Neutrophil (primary cell): ENCODE measurements around the gene GCN1.
A peak's percentile ranks its signal among the peaks of the same experiment; 100 is the strongest.

Experiments used
- H3K27ac ChIP-seq: fragments of 200-600 bp; sonication (generic); 2 replicates; pipeline ENCODE4 v1.5.1; 2016; ENCODE audit warnings: mild to moderate bottlenecking, moderate library complexity
- H3K27me3 ChIP-seq: fragments of 200-600 bp; sonication (generic); 2 replicates; pipeline ENCODE4 v1.6.0; 2016; ENCODE audit warnings: mild to moderate bottlenecking
- H3K36me3 ChIP-seq: fragments of 200-600 bp; sonication (generic); 2 replicates; pipeline ENCODE4 v1.5.1; 2017
- H3K4me1 ChIP-seq, 2 experiments: fragments of 200-600 bp in 1 of 2; sonication (generic) in 1 of 2; 1 replicate in 1 of 2; 2 replicates in 1 of 2; pipeline versions ENCODE4 v1.5.1 to v1.6.1; 2013 to 2016; ENCODE audit warnings: low read depth in 1 of 2, low read length in 1 of 2, mild to moderate bottlenecking in 1 of 2, moderate library complexity in 1 of 2; ENCODE audit not compliant: control insufficient read depth in 1 of 2, insufficient read depth in 1 of 2
- H3K4me3 ChIP-seq, 2 experiments: fragments of 200-600 bp in 1 of 2; sonication (generic) in 1 of 2; 1 replicate in 1 of 2; 2 replicates in 1 of 2; pipeline ENCODE4 v1.5.1; 2013 to 2016; ENCODE audit warnings: low read depth in 1 of 2, low read length in 1 of 2, mild to moderate bottlenecking in 1 of 2, moderate library complexity in 1 of 2
- H3K9me3 ChIP-seq: fragments of 200-600 bp; sonication (generic); 2 replicates; pipeline ENCODE4 v1.5.1; 2016
- TF ChIP-seq, protein P1 (sequence below): fragments of 200-600 bp; sonication (generic); IDR thresholded peaks from 2 replicates; pipeline ENCODE4 v1.5.1; 2016; ENCODE audit warnings: antibody characterized with exemption

Gene GCN1

DNA sequence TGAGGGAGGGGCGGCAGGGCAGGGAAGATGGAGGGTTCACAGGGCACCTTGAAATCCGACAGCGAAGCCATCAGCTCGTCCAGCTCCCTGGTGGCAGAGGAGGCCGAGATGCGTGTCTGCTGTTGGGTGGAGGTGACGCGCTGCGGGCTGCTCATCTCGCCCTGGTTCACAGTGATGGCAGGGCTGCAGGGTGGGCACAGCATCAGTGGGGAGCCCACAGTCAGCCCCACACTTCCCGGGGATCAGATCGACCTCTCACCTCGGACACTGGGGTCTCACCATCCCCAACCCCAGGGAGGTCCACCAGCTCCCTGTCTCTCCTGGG lies 27.0 kb upstream of the GCN1 start:
- H3K9me3 ChIP-seq = peaks cover 9% of the 10 kb centered on the region
- no peaks in the 10 kb centered on the region for H3K27me3 ChIP-seq
- no peak overlapping the region for H3K27ac ChIP-seq
- TF ChIP-seq, protein P1, sequence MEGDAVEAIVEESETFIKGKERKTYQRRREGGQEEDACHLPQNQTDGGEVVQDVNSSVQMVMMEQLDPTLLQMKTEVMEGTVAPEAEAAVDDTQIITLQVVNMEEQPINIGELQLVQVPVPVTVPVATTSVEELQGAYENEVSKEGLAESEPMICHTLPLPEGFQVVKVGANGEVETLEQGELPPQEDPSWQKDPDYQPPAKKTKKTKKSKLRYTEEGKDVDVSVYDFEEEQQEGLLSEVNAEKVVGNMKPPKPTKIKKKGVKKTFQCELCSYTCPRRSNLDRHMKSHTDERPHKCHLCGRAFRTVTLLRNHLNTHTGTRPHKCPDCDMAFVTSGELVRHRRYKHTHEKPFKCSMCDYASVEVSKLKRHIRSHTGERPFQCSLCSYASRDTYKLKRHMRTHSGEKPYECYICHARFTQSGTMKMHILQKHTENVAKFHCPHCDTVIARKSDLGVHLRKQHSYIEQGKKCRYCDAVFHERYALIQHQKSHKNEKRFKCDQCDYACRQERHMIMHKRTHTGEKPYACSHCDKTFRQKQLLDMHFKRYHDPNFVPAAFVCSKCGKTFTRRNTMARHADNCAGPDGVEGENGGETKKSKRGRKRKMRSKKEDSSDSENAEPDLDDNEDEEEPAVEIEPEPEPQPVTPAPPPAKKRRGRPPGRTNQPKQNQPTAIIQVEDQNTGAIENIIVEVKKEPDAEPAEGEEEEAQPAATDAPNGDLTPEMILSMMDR = no peak
- peaks cover 40 to 42% of the 10 kb centered on the region in 2 experiments for H3K4me1 ChIP-seq
- H3K4me3 ChIP-seq = no peak overlapping the region
- peaks cover 85% of the 10 kb centered on the region for H3K36me3 ChIP-seq

DNA sequence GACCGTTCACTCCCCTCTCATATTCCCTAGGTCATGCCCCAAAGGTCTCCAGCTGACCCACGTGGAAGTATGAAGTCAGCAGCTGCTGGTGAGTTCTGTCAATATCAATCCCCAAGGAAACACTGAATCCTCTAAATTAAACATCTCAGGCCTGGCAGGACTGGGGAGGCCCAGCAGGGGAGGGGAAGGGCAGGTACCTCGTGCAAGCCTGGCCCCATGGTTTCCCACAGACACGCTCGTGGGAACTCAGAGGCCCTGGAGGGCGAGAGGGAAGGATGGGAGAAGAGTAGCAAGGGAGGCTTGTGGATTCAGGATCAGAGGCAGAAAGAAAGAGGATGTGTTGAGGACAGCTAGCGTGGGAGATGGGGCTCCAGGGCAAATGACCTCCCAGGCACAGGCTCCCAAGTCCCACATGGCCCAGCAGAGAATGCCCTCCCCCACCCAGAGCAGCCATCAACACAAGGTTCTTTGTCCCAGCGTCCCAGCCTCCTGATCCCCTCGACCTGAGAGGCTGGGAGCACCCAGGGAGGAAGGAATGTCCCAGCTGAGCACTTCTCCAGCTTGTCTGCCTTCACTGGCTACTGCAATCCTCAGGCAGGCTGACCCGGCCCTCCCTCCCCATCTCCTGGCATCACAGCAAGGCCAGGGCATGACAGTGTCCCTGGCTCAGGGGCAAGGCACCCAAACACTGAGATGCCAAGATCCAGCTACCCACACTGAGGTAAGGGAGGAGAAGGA lies 26.5 kb upstream of the GCN1 start:
- no peak overlapping the region for H3K27ac ChIP-seq
- TF ChIP-seq, protein P1 = no peak
- H3K9me3 ChIP-seq = peaks cover 9% of the 10 kb centered on the region
- peaks cover 34 to 37% of the 10 kb centered on the region in 2 experiments for H3K4me1 ChIP-seq
- no peak overlapping the region for H3K4me3 ChIP-seq
- H3K36me3 ChIP-seq = peaks cover 86% of the 10 kb centered on the region
- no peaks in the 10 kb centered on the region for H3K27me3 ChIP-seq

DNA sequence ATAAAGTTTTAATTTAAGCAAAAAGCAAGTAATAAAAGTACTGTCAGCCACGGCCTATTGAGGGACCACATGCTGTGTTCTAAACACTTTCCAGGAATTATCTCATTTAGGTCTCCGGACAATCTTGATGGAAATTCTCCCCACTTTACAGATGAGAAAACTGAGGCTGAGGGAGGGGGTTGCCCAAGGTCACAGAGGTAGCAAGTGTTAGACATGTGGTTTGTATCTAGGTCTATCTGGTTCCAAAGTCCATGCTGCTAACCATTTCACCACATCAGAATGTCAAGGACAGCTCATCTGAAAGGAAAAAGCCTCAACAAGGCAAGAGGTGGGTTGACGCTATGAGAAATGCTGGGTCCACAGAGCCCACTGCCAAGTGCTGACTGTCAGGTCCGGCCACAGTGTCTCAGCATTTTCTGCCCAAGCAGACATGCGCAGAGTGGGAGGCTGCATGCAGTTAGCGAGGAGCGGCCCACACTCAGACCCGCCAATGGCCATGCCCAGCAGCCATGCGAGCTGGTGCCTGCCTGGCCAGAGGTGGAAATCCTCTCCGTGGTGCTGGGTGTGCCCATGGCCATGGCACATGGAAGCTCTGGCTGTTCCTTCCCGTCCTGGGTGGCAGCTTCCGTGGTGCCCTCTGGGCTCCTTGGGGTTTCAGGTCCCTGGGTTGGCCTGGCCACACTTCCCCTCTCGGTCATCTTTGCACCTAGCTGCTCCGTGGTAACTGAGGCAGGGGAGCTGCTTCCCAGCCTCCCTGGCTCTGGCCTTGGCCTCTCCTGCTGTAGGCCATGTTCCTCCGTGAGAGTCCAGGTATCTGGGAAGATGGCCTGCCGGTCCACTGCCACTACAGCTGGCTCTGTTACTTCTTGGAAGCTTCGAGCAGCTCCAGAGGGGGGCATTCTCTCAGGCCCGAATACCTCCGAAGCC lies 24.4 kb upstream of the GCN1 start:
- TF ChIP-seq, protein P1 = no peak
- Histone ChIP-seq H3K27ac (peak overlapping the region; percentile 20), H3K9me3 (peaks cover 9% of the 10 kb centered on the region), H3K4me1 (peaks cover 14 to 16% of the 10 kb centered on the region in 2 experiments), H3K4me3 (no peak overlapping the region), H3K36me3 (peaks cover 99% of the 10 kb centered on the region), H3K27me3 (no peaks in the 10 kb centered on the region)

DNA sequence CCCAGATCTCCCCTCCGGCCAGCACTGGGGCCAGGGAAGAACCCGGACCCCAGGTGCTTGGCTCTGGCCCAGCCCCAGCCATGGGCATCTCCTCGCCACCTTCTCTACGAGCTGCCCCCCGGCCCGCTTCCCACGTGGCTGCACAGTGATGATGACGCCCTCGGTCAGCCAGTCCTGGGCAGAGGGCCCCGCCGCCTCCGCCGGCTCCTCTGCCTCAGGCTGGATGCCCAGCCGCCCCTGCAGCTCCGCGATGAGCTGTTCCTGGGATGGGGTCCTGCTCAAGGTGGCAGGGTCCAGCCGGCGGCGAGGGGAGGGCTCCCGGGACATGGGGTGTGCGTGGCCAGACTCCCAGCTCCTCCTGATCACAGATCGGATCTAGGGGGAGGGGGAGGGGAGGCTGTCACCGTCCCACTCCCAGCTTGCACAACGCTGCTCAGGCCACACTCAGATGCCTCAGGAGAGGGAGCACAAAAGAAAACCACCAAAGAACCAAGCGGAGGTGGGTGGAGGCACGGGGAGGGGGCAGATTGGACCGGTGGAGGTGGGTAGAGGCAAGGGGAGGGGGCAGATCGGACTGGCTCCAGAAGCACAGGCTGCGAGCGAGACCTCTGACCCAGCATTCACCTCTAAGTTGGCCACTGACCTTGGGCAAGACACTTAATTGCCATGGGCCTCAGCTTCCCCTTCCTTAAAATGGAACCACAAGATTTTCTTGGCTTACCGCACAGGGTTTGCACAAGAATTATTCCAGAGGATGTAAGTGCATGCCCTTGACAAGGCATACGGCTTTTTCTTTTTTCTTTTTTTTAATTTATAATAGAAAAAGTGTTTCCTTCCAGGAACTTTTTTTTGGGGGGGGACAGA lies 22.5 kb upstream of the GCN1 start:
- no peaks in the 10 kb centered on the region for H3K27me3 ChIP-seq
- H3K4me3 ChIP-seq = no peak overlapping the region
- peaks cover 8% of the 10 kb centered on the region for H3K9me3 ChIP-seq
- peaks cover 8 to 11% of the 10 kb centered on the region in 2 experiments for H3K4me1 ChIP-seq
- no peak overlapping the region for H3K27ac ChIP-seq
- TF ChIP-seq, protein P1 = no peak
- peaks cover 99% of the 10 kb centered on the region for H3K36me3 ChIP-seq
